Suprapubic skin (tissue), 4 donors: ENCODE data around the gene PNMA6E. TPM values are rescaled to one million over a fixed set of nuclear protein-coding genes. Genes with fewer than 3 reads are reported as not detected.

Source experiments
- DNase-seq, 2 donors: peaks; one replicate each; pipeline ENCODE4 v3.0.0-alpha.2; 2019; ENCODE audit warnings: low spot score in 2 of 2
- H3K27ac ChIP-seq: fragments of 200-600 bp; sonication (generic); one replicate; pipeline ENCODE4 v1.5.1; 2019
- H3K27me3 ChIP-seq: fragments of 200-600 bp; sonication (generic); one replicate; pipeline ENCODE4 v1.5.1; 2019
- H3K36me3 ChIP-seq: fragments of 200-600 bp; sonication (generic); one replicate; pipeline ENCODE4 v1.5.1; 2019
- H3K4me1 ChIP-seq: fragments of 200-600 bp; sonication (generic); one replicate; pipeline ENCODE4 v1.5.1; 2019
- H3K4me3 ChIP-seq: fragments of 200-600 bp; sonication (generic); one replicate; pipeline ENCODE4 v1.5.1; 2019; ENCODE audit warnings: mild to moderate bottlenecking
- H3K9me3 ChIP-seq: fragments of 200-600 bp; sonication (generic); one replicate; pipeline ENCODE4 v1.5.1; 2019
- CTCF ChIP-seq, 2 donors: fragments of 200-600 bp in 1 of 2; fragments of 450-650 bp in 1 of 2; sonication (generic) in 1 of 2; IDR thresholded peaks; one replicate each; pipeline ENCODE4 v1.5.1; 2016 to 2019; ENCODE audit warnings: antibody characterized with exemption in 2 of 2, mild to moderate bottlenecking in 1 of 2, moderate library complexity in 1 of 2
- EP300 ChIP-seq: sonication (generic); formaldehyde crosslinking; IDR thresholded peaks from one replicate; pipeline ENCODE4 v1.6.1; 2017; ENCODE audit warnings: antibody characterized with exemption
- POLR2A ChIP-seq, 2 donors: fragments of 450-650 bp; IDR thresholded peaks; one replicate each; pipeline ENCODE4 v1.6.1; 2017; ENCODE audit warnings: antibody characterized with exemption in 2 of 2, mild to moderate bottlenecking in 2 of 2, moderate library complexity in 2 of 2
- POLR2AphosphoS5 ChIP-seq, 3 donors: sonication (generic); formaldehyde crosslinking; IDR thresholded peaks; one replicate each; pipeline ENCODE4 v1.6.1; 2017; ENCODE audit warnings: antibody characterized with exemption in 3 of 3
- WGBS: methylation state at CpG from one replicate; pipeline ENCODE4 v1.1.5; 2018; 5-methylcytosine and 5-hydroxymethylcytosine counted together
- total RNA-seq, 4 donors: library from RNA; depleted of rRNA; stranded (reverse); fragments of >200 nt; gene quantifications; one replicate each; pipeline ENCODE4 v1.1.0, GENCODE V29; 2016

PNMA6E gene
- total RNA-seq, 4 donors from 2014 or later = 0.29 TPM; not detected in 3

- WGBS = 72% methylated on average over 11 of the region's 13 CpGs
- H3K4me1 ChIP-seq = no peaks in the 10 kb centered on the region
- no peaks in the 10 kb centered on the region for H3K9me3 ChIP-seq
- no peaks in the 10 kb centered on the region for H3K27me3 ChIP-seq
- H3K36me3 ChIP-seq = no peaks in the 10 kb centered on the region
- TF ChIP-seq POLR2A (IDR thresholded peaks at IDR 0.05) (no peak), POLR2AphosphoS5 (IDR thresholded peaks at IDR 0.05) (no peak), EP300 (no peak), CTCF (IDR thresholded peaks at IDR 0.05) (no peak)
- H3K27ac ChIP-seq = no peak overlapping the region
- H3K4me3 ChIP-seq = no peak overlapping the region
- no peak for DNase-seq
These were observed 39.5 kb upstream of the PNMA6E start for GRCh38 chrX:153440556-153441135.

- 88% methylated on average over 4 of the region's 4 CpGs for WGBS
- no peaks in the 10 kb centered on the region for H3K9me3 ChIP-seq
- TF ChIP-seq EP300 (no peak), CTCF (IDR thresholded peaks at IDR 0.05) (no peak), POLR2A (IDR thresholded peaks at IDR 0.05) (no peak), POLR2AphosphoS5 (IDR thresholded peaks at IDR 0.05) (no peak)
- no peak for DNase-seq
- no peak overlapping the region for H3K4me3 ChIP-seq
- no peaks in the 10 kb centered on the region for H3K36me3 ChIP-seq
- no peaks in the 10 kb centered on the region for H3K4me1 ChIP-seq
- no peaks in the 10 kb centered on the region for H3K27me3 ChIP-seq
- H3K27ac ChIP-seq = no peak overlapping the region
These were observed 38.8 kb upstream of the PNMA6E start for GRCh38 chrX:153439977-153440376.

GRCh38 chrX:153438532-153438931 is 37.4 kb upstream of the PNMA6E start:
- 36% methylated on average over 8 of the region's 8 CpGs for WGBS
- TF ChIP-seq EP300 (no peak), POLR2A (IDR thresholded peaks at IDR 0.05) (no peak), POLR2AphosphoS5 (IDR thresholded peaks at IDR 0.05) (no peak), CTCF (IDR thresholded peaks at IDR 0.05) (no peak)
- no peak overlapping the region for H3K27ac ChIP-seq
- no peaks in the 10 kb centered on the region for H3K9me3 ChIP-seq
- no peaks in the 10 kb centered on the region for H3K27me3 ChIP-seq
- H3K4me1 ChIP-seq = no peaks in the 10 kb centered on the region
- no peaks in the 10 kb centered on the region for H3K36me3 ChIP-seq
- no peak for DNase-seq
- no peak overlapping the region for H3K4me3 ChIP-seq

GRCh38 chrX:153435845-153436244 is 34.7 kb upstream of the PNMA6E start:
- no peaks in the 10 kb centered on the region for H3K36me3 ChIP-seq
- TF ChIP-seq CTCF (IDR thresholded peaks at IDR 0.05) (no peak), POLR2A (IDR thresholded peaks at IDR 0.05) (no peak), POLR2AphosphoS5 (IDR thresholded peaks at IDR 0.05) (no peak), EP300 (no peak)
- H3K4me3 ChIP-seq = no peak overlapping the region
- no peak for DNase-seq
- H3K9me3 ChIP-seq = no peaks in the 10 kb centered on the region
- H3K4me1 ChIP-seq = no peaks in the 10 kb centered on the region
- no peak overlapping the region for H3K27ac ChIP-seq
- no peaks in the 10 kb centered on the region for H3K27me3 ChIP-seq
- WGBS = 64% methylated on average over 3 of the region's 3 CpGs

DNA sequence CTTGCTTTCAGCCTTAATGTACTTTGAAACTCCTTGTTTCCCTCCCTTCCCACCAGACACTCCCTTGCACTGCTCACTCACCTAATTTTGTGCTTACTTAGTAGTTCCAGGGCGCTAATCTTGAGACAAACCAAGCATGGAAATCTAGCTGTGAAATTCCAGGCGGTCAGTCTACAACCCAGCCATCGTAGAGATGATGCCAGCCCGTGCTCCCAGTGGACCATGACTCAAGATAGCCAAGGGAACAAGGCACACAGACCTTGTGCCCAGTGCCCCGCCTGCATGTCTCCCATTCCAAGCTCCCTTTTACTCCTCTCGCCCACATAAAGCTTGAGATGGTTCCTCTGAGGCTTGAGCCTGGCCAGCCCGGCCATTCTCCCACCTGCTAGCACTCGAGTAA is 33.7 kb upstream of the PNMA6E start:
- WGBS = 82% methylated on average over 6 of the region's 8 CpGs
- Histone ChIP-seq H3K4me3 (no peak overlapping the region), H3K9me3 (no peaks in the 10 kb centered on the region), H3K36me3 (no peaks in the 10 kb centered on the region), H3K27ac (no peak overlapping the region), H3K4me1 (no peaks in the 10 kb centered on the region), H3K27me3 (no peaks in the 10 kb centered on the region)
- TF ChIP-seq EP300 = no peak
- no peak for TF ChIP-seq POLR2AphosphoS5 (IDR thresholded peaks at IDR 0.05)
- TF ChIP-seq CTCF (IDR thresholded peaks at IDR 0.05) = no peak
- TF ChIP-seq POLR2A (IDR thresholded peaks at IDR 0.05) = no peak
- DNase-seq = no peak
